ENCODE data around the gene RRM2. TPM values are rescaled to one million over a fixed set of nuclear protein-coding genes. Genes with fewer than 3 reads are reported as not detected.
A peak's percentile ranks its signal among the peaks of the same experiment; 100 is the strongest.

The RRM2 gene
- total and polyA plus RNA-seq, 2 donors (not counting 1 experiment from before 2014, with no cell fraction given): 6.1 to 36.3 TPM

DNA sequence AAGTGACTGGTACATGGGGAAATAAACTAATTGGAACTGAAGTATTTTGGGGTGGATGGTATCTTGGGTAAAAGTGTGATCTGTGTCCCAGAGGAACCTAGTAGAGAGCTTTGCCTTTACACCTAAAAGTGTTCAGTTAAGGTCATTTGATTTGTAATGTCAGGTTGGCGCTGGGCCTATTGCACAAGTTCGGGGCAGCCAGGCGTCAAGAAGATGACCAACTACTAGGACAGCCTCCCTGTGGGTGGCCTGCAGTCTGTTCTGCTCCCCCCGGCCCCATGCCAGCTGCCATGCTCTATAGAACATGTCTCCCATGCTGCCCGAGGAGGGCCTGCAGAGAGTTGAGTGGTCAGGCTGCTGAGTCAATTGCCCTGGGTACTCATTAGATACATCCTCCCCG, 10.1 kb downstream of the RRM2 start:
- Histone ChIP-seq H3K4me3 (replicated peaks in 1 of 4; ENCODE audit: control extremely low read depth in 1 of 4, insufficient read depth in 1 of 4, low read depth in 3 of 4, low read length in 4 of 4) (no peak overlapping the region), H2AFZ (ENCODE audit: low read length) (no peak overlapping the region), H3K36me3 (ENCODE audit: control insufficient read depth, insufficient read depth, low read length) (peaks cover 3% of the 10 kb centered on the region), H3K27me3 (ENCODE audit: control insufficient read depth, insufficient read depth, low read length) (no peaks in the 10 kb centered on the region), H3K9me3 (ENCODE audit: control insufficient read depth, insufficient read depth, low read depth, low read length) (no peaks in the 10 kb centered on the region), H3K4me2 (ENCODE audit: extremely low read depth, insufficient read depth, low read length) (no peak overlapping the region), H4K20me1 (ENCODE audit: control insufficient read depth, extremely low read depth, insufficient read depth, low read length) (no peaks in the 10 kb centered on the region), H3K79me2 (ENCODE audit: control insufficient read depth, insufficient read depth, low read length) (no peaks in the 10 kb centered on the region), H3K9ac (ENCODE audit: insufficient read depth, low read length) (no peak overlapping the region), H3K4me1 (ENCODE audit: control insufficient read depth, extremely low read depth, insufficient read depth, low read length) (peaks cover 2% of the 10 kb centered on the region), H3K27ac (ENCODE audit: insufficient read depth, low read length) (no peak overlapping the region)
- TF ChIP-seq, protein P1, sequence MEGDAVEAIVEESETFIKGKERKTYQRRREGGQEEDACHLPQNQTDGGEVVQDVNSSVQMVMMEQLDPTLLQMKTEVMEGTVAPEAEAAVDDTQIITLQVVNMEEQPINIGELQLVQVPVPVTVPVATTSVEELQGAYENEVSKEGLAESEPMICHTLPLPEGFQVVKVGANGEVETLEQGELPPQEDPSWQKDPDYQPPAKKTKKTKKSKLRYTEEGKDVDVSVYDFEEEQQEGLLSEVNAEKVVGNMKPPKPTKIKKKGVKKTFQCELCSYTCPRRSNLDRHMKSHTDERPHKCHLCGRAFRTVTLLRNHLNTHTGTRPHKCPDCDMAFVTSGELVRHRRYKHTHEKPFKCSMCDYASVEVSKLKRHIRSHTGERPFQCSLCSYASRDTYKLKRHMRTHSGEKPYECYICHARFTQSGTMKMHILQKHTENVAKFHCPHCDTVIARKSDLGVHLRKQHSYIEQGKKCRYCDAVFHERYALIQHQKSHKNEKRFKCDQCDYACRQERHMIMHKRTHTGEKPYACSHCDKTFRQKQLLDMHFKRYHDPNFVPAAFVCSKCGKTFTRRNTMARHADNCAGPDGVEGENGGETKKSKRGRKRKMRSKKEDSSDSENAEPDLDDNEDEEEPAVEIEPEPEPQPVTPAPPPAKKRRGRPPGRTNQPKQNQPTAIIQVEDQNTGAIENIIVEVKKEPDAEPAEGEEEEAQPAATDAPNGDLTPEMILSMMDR (conservative IDR thresholded peaks at IDR 0.05 in 1 of 2, IDR thresholded peaks at IDR 0.05 in 1 of 2; ENCODE audit: low read depth in 1 of 2, low read length in 2 of 2): no peak
- TF ChIP-seq EZH2 (IDR thresholded peaks at IDR 0.05; ENCODE audit: low read length, missing control alignments): no peak
- no peak for DNase-seq (ENCODE audit: low read depth in 2 of 2)

DNA sequence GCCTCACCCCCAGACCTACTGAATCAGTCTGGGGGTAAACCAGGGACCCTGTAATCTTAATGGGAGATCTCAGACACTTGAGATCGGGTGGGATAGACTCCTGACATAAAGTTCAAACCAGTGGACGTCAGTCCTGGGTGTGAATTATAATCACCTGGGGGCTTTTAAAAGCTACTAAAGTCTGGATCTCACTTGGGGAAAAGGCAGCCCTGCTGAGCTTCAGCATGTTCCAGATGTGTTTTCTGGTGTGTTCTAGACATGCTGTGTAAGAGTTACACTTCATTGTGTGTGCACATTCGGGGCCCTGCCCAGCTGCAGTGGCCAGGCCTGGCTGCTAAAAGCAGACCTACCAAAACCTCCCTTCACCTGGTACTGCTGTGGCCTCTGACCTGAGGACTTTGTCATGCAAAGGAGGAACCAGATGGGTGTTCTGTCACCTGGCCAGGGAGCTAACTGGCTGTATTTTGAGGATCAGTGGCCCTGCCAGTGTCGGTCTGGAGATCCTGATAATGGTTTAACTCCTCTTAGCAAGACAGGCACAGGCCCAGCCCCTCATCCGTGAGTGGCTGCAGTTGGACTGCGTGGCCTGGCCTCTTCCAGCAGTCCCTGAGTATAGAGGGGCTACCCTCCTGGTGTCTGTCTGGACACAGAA, 10.6 kb downstream of the RRM2 start:
- Histone ChIP-seq H3K4me3 (replicated peaks in 1 of 4; ENCODE audit: control extremely low read depth in 1 of 4, insufficient read depth in 1 of 4, low read depth in 3 of 4, low read length in 4 of 4) (no peak overlapping the region), H3K9me3 (ENCODE audit: control insufficient read depth, insufficient read depth, low read depth, low read length) (no peaks in the 10 kb centered on the region), H3K36me3 (ENCODE audit: control insufficient read depth, insufficient read depth, low read length) (peaks cover 3% of the 10 kb centered on the region), H3K27me3 (ENCODE audit: control insufficient read depth, insufficient read depth, low read length) (no peaks in the 10 kb centered on the region), H4K20me1 (ENCODE audit: control insufficient read depth, extremely low read depth, insufficient read depth, low read length) (no peaks in the 10 kb centered on the region), H3K4me2 (ENCODE audit: extremely low read depth, insufficient read depth, low read length) (no peak overlapping the region), H2AFZ (ENCODE audit: low read length) (no peak overlapping the region), H3K27ac (ENCODE audit: insufficient read depth, low read length) (no peak overlapping the region), H3K4me1 (ENCODE audit: control insufficient read depth, extremely low read depth, insufficient read depth, low read length) (peaks cover 2% of the 10 kb centered on the region), H3K79me2 (ENCODE audit: control insufficient read depth, insufficient read depth, low read length) (no peaks in the 10 kb centered on the region), H3K9ac (ENCODE audit: insufficient read depth, low read length) (no peak overlapping the region)
- no peak for DNase-seq (ENCODE audit: low read depth in 2 of 2)
- TF ChIP-seq, protein P1 (conservative IDR thresholded peaks at IDR 0.05 in 1 of 2, IDR thresholded peaks at IDR 0.05 in 1 of 2; ENCODE audit: low read depth in 1 of 2, low read length in 2 of 2): no peak
- no peak for TF ChIP-seq EZH2 (IDR thresholded peaks at IDR 0.05; ENCODE audit: low read length, missing control alignments)

DNA sequence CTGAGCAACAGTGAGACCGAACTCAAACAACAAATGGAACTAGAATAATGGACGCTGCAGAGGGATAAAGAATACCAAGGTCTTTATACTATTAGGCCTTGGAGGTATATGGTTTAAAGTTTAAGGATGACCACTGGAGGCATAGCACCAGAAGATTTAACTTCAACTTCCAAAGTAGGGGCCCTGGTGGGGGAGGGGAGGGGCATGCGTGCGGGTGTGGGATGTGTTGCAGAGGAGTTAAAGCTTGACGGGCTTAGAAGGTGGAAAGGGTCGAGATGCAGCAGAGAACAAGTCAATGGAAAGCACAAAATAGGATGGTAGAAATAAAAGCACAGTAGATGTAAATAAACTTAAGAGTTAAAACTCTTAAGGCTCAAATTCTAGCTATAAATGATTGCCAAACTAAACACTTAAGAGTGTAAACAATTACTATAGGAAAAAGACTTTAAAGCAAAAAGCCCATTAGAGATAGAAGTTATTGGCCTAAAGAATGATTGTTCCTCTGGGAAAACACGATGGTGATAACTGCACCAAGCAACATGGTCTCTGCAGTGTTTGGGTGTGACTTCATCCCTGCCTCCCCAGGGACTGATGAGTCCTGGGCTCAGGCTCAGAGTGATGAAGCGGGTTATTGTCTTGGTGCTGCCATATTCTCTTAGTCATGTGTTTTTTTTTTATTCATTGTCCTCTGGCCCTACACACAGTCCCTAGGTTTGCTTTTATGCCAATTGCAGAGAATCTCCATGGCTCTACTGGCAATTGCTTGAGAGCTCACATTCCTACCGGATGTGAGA, 13.0 kb downstream of the RRM2 start:
- no peaks in the 10 kb centered on the region for H3K27me3 ChIP-seq (ENCODE audit: control insufficient read depth, insufficient read depth, low read length)
- no peaks in the 10 kb centered on the region for H3K79me2 ChIP-seq (ENCODE audit: control insufficient read depth, insufficient read depth, low read length)
- H3K36me3 ChIP-seq (ENCODE audit: control insufficient read depth, insufficient read depth, low read length): no peaks in the 10 kb centered on the region
- H3K4me2 ChIP-seq (ENCODE audit: extremely low read depth, insufficient read depth, low read length): no peak overlapping the region
- H3K9me3 ChIP-seq (ENCODE audit: control insufficient read depth, insufficient read depth, low read depth, low read length): no peaks in the 10 kb centered on the region
- peak; percentile 37 to 48 for DNase-seq (ENCODE audit: low read depth in 2 of 2)
- TF ChIP-seq, protein P1 (conservative IDR thresholded peaks at IDR 0.05 in 1 of 2, IDR thresholded peaks at IDR 0.05 in 1 of 2; ENCODE audit: low read depth in 1 of 2, low read length in 2 of 2): no peak
- no peak for TF ChIP-seq EZH2 (IDR thresholded peaks at IDR 0.05; ENCODE audit: low read length, missing control alignments)
- H3K9ac ChIP-seq (ENCODE audit: insufficient read depth, low read length): no peak overlapping the region
- H3K27ac ChIP-seq (ENCODE audit: insufficient read depth, low read length): no peak overlapping the region
- no peak overlapping the region for H2AFZ ChIP-seq (ENCODE audit: low read length)
- peaks cover 2% of the 10 kb centered on the region for H3K4me1 ChIP-seq (ENCODE audit: control insufficient read depth, extremely low read depth, insufficient read depth, low read length)
- no peaks in the 10 kb centered on the region for H4K20me1 ChIP-seq (ENCODE audit: control insufficient read depth, extremely low read depth, insufficient read depth, low read length)
- H3K4me3 ChIP-seq (replicated peaks in 1 of 4; ENCODE audit: control extremely low read depth in 1 of 4, insufficient read depth in 1 of 4, low read depth in 3 of 4, low read length in 4 of 4): no peak overlapping the region
